H9 (cell line): ENCODE results near the gene COPS8. TPM values are rescaled to one million over a fixed set of nuclear protein-coding genes. Genes with fewer than 3 reads are reported as not detected.

Experiments used
- DNase-seq: peaks from one replicate; pipeline ENCODE4 v3.0.0-alpha.2; 2017
- H2AFZ ChIP-seq: one replicate; pipeline ENCODE4 v1.6.1; 2013; ENCODE audit warnings: mild to moderate bottlenecking, low read length, control low read depth, moderate library complexity
- H2AK5ac ChIP-seq: 2 replicates; pipeline ENCODE4 v1.6.1; 2013; ENCODE audit warnings: low read length, control low read depth, mixed read lengths; ENCODE audit not compliant: insufficient read length
- H2BK120ac ChIP-seq: one replicate; pipeline ENCODE4 v1.6.1; 2013; ENCODE audit warnings: low read depth, mild to moderate bottlenecking, low read length, control low read depth, inconsistent platforms; ENCODE audit not compliant: poor library complexity, severe bottlenecking
- H2BK12ac ChIP-seq: 2 replicates; pipeline ENCODE4 v1.6.1; 2013; ENCODE audit warnings: low read length, control low read depth, mixed read lengths, low read depth; ENCODE audit not compliant: insufficient read length
- H2BK15ac ChIP-seq: 2 replicates; pipeline ENCODE4 v1.6.1; 2013; ENCODE audit warnings: low read depth, low read length, control low read depth
- H2BK20ac ChIP-seq: one replicate; pipeline ENCODE4 v1.6.1; 2013; ENCODE audit warnings: low read depth, mild to moderate bottlenecking, low read length, control low read depth, inconsistent platforms; ENCODE audit not compliant: poor library complexity, severe bottlenecking
- H2BK5ac ChIP-seq: 2 replicates; pipeline ENCODE4 v1.6.1; 2013; ENCODE audit warnings: low read length, control low read depth, mixed read lengths; ENCODE audit not compliant: insufficient read length
- H3K14ac ChIP-seq: 2 replicates; pipeline ENCODE4 v1.6.1; 2013; ENCODE audit warnings: low read length, control low read depth; ENCODE audit not compliant: insufficient read depth
- H3K18ac ChIP-seq: 2 replicates; pipeline ENCODE4 v1.6.1; 2013; ENCODE audit warnings: low read depth, mild to moderate bottlenecking, mixed read lengths, low read length, control low read depth; ENCODE audit not compliant: insufficient read length
- H3K23ac ChIP-seq: 2 replicates; pipeline ENCODE4 v1.6.1; 2013; ENCODE audit warnings: low read length, control low read depth, mixed read lengths, low read depth; ENCODE audit not compliant: insufficient read length
- H3K23me2 ChIP-seq: 2 replicates; pipeline ENCODE4 v1.6.1; 2013; ENCODE audit warnings: low read depth, mild to moderate bottlenecking, mixed read lengths, low read length, control low read depth; ENCODE audit not compliant: insufficient read length, poor library complexity, severe bottlenecking
- H3K27ac ChIP-seq: 2 replicates; pipeline ENCODE4 v1.5.1; 2013; ENCODE audit warnings: low read length, control low read depth, mixed read lengths, low read depth; ENCODE audit not compliant: insufficient read length
- H3K27me3 ChIP-seq: 2 replicates; pipeline ENCODE4 v1.6.1; 2013; ENCODE audit warnings: low read length, control low read depth, inconsistent platforms; ENCODE audit not compliant: insufficient read depth
- H3K4ac ChIP-seq: 2 replicates; pipeline ENCODE4 v1.6.1; 2013; ENCODE audit warnings: low read depth, mild to moderate bottlenecking, control low read depth, inconsistent platforms, low read length, moderate library complexity
- H3K4me1 ChIP-seq: 2 replicates; pipeline ENCODE4 v1.6.1; 2013; ENCODE audit warnings: low read length, control low read depth, inconsistent platforms; ENCODE audit not compliant: insufficient read depth
- H3K4me2 ChIP-seq: 2 replicates; pipeline ENCODE4 v1.6.1; 2013; ENCODE audit warnings: low read length, control low read depth, mixed read lengths; ENCODE audit not compliant: insufficient read length, insufficient read depth
- H3K56ac ChIP-seq: 2 replicates; pipeline ENCODE4 v1.6.1; 2013; ENCODE audit warnings: low read depth, mild to moderate bottlenecking, mixed read lengths, low read length, control low read depth; ENCODE audit not compliant: insufficient read length
- H3K79me1 ChIP-seq: 2 replicates; pipeline ENCODE4 v1.6.1; 2013; ENCODE audit warnings: low read depth, mild to moderate bottlenecking, moderate library complexity, low read length, control low read depth, inconsistent platforms; ENCODE audit not compliant: insufficient read depth, poor library complexity, severe bottlenecking
- H3K79me2 ChIP-seq: 2 replicates; pipeline ENCODE4 v1.6.1; 2013; ENCODE audit warnings: low read length, control low read depth, inconsistent platforms; ENCODE audit not compliant: insufficient read depth
- H3K9ac ChIP-seq: 2 replicates; pipeline ENCODE4 v1.6.1; 2013; ENCODE audit warnings: low read length, control low read depth, mixed read lengths; ENCODE audit not compliant: insufficient read length; ENCODE audit errors: extremely low read depth
- H3K9me3 ChIP-seq: one replicate; pipeline ENCODE4 v1.6.1; 2013; ENCODE audit warnings: low read depth, low read length, inconsistent platforms; ENCODE audit not compliant: control insufficient read depth
- H3T11ph ChIP-seq: one replicate; pipeline ENCODE4 v1.6.1; 2013; ENCODE audit warnings: mild to moderate bottlenecking, low read length, control low read depth, inconsistent platforms
- H4K20me1 ChIP-seq: one replicate; pipeline ENCODE4 v1.6.1; 2013; ENCODE audit not compliant: control insufficient read depth, insufficient read length, insufficient read depth
- H4K5ac ChIP-seq: 2 replicates; pipeline ENCODE4 v1.6.1; 2013; ENCODE audit warnings: low read depth, mild to moderate bottlenecking, mixed read lengths, low read length, control low read depth; ENCODE audit not compliant: insufficient read length
- H4K8ac ChIP-seq: replicated peaks from 2 replicates; pipeline ENCODE4 v1.6.1; 2013; ENCODE audit warnings: low read length, control low read depth, mixed read lengths, low read depth; ENCODE audit not compliant: insufficient read length
- H4K91ac ChIP-seq: 2 replicates; pipeline ENCODE4 v1.6.1; 2013; ENCODE audit warnings: low read depth, mild to moderate bottlenecking, moderate library complexity, mixed read lengths, low read length, control low read depth; ENCODE audit not compliant: insufficient read length
- H3K27ac Mint-ChIP-seq, 3 experiments: 2 replicates in 2 of 3; 3 replicates in 1 of 3; pipeline ENCODE4 v1.8.0; 2020 to 2021; ENCODE audit warnings: mixed read lengths in 3 of 3, mild to moderate bottlenecking in 1 of 3, moderate library complexity in 1 of 3
- H3K27me3 Mint-ChIP-seq: 2 replicates; pipeline ENCODE4 v1.8.0; 2021; ENCODE audit warnings: low read depth, mild to moderate bottlenecking, moderate library complexity, mixed read lengths
- H3K36me3 Mint-ChIP-seq, 3 experiments: 2 replicates in 2 of 3; 3 replicates in 1 of 3; pipeline ENCODE4 v1.8.0; 2020 to 2021; ENCODE audit warnings: low read depth in 3 of 3, mixed read lengths in 3 of 3; ENCODE audit not compliant: insufficient read depth in 1 of 3
- H3K4me1 Mint-ChIP-seq, 2 experiments: 2 replicates each; pipeline ENCODE4 v1.8.0; 2020; ENCODE audit warnings: mixed read lengths in 2 of 2
- H3K4me3 Mint-ChIP-seq, 2 experiments: 2 replicates in 1 of 2; 3 replicates in 1 of 2; pipeline ENCODE4 v1.8.0; 2020 to 2021; ENCODE audit warnings: mild to moderate bottlenecking in 2 of 2, mixed read lengths in 2 of 2, moderate library complexity in 1 of 2
- H3K9me3 Mint-ChIP-seq, 2 experiments: 2 replicates in 1 of 2; 3 replicates in 1 of 2; pipeline ENCODE4 v1.8.0; 2020; ENCODE audit warnings: mild to moderate bottlenecking in 2 of 2, mixed read lengths in 2 of 2, moderate library complexity in 1 of 2
- WGBS: extraction: QIAGEN DNeasy Blood & Tissue Kit; methylation state at CpG from one replicate; pipeline ENCODE4 v1.1.7; 2013; ENCODE audit warnings: missing lambda C conversion rate, low lambda C conversion rate, mixed read lengths; ENCODE audit not compliant: insufficient read length; ENCODE audit errors: extremely low coverage; 5-methylcytosine and 5-hydroxymethylcytosine counted together
- total RNA-seq: library from RNA; stranded (reverse); gene quantifications from 2 replicates; pipeline ENCODE4 v1.2.1, GENCODE V29; 2021
- TF ChIP-seq, protein P1 (sequence below): fragments of 200-600 bp; sonication (generic); conservative IDR thresholded peaks from 3 replicates; pipeline ENCODE4 v1.8.0; 2021; ENCODE audit warnings: antibody characterized with exemption, mild to moderate bottlenecking

The COPS8 gene
- total RNA-seq, 1 experiment from 2014 or later = 65.2 TPM

DNA sequence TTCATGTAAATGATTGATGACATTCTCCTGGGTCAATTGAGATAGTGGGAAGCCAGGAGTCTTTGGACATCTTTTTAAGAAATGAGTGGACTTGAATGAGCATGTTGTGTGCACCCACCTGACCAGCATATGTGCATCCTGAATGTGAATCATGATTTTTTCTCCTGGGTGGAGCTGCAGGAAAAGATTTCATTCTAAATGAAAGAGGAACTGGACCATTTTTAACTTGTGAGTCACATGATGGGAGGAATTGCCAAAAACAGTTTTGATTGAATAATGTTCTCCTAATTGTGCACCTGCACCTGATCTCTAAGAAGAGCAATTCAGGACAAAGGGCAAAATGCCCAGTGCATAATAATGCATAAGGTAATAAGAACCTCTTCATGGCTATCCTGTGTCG lies 32.3 kb downstream of the COPS8 start:
- H3K4ac ChIP-seq = no peak overlapping the region
- H4K5ac ChIP-seq = no peak overlapping the region
- no peak overlapping the region for H2BK15ac ChIP-seq
- no peaks in the 10 kb centered on the region for H3K27me3 ChIP-seq
- H4K20me1 ChIP-seq = no peaks in the 10 kb centered on the region
- no peak overlapping the region for H3K27ac Mint-ChIP-seq
- TF ChIP-seq, protein P1, sequence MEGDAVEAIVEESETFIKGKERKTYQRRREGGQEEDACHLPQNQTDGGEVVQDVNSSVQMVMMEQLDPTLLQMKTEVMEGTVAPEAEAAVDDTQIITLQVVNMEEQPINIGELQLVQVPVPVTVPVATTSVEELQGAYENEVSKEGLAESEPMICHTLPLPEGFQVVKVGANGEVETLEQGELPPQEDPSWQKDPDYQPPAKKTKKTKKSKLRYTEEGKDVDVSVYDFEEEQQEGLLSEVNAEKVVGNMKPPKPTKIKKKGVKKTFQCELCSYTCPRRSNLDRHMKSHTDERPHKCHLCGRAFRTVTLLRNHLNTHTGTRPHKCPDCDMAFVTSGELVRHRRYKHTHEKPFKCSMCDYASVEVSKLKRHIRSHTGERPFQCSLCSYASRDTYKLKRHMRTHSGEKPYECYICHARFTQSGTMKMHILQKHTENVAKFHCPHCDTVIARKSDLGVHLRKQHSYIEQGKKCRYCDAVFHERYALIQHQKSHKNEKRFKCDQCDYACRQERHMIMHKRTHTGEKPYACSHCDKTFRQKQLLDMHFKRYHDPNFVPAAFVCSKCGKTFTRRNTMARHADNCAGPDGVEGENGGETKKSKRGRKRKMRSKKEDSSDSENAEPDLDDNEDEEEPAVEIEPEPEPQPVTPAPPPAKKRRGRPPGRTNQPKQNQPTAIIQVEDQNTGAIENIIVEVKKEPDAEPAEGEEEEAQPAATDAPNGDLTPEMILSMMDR = no peak
- H3K14ac ChIP-seq = no peak overlapping the region
- H2BK12ac ChIP-seq = no peak overlapping the region
- no peaks in the 10 kb centered on the region for H3K4me1 ChIP-seq
- no peak for DNase-seq
- peaks cover 8% of the 10 kb centered on the region for H3K27me3 Mint-ChIP-seq
- WGBS = no CpG with 5 or more reads among the region's 1 CpG
- no peaks in the 10 kb centered on the region for H3K79me2 ChIP-seq
- H3K79me1 ChIP-seq = no peaks in the 10 kb centered on the region
- H3K27ac ChIP-seq = no peak overlapping the region
- no peak overlapping the region for H3K56ac ChIP-seq
- no peak overlapping the region for H3K4me2 ChIP-seq
- H4K91ac ChIP-seq = no peak overlapping the region
- no peaks in the 10 kb centered on the region for H3K23me2 ChIP-seq
- H3K4me3 Mint-ChIP-seq = no peak overlapping the region
- H3K23ac ChIP-seq = no peak overlapping the region
- H3K9ac ChIP-seq = no peak overlapping the region
- no peak overlapping the region for H4K8ac ChIP-seq
- no peak overlapping the region for H2AFZ ChIP-seq
- H2BK20ac ChIP-seq = no peak overlapping the region
- no peak overlapping the region for H3T11ph ChIP-seq
- H3K9me3 Mint-ChIP-seq = peaks cover 10 to 11% of the 10 kb centered on the region in 2 experiments; a peak in 4 of 5 replicates
- H3K9me3 ChIP-seq = no peaks in the 10 kb centered on the region
- no peaks in the 10 kb centered on the region; a peak in 1 of 7 replicates for H3K36me3 Mint-ChIP-seq
- H2AK5ac ChIP-seq = no peak overlapping the region
- no peak overlapping the region for H2BK120ac ChIP-seq
- H2BK5ac ChIP-seq = no peak overlapping the region
- no peaks in the 10 kb centered on the region for H3K4me1 Mint-ChIP-seq
- no peak overlapping the region for H3K18ac ChIP-seq
